ENCODE measurements around the gene ZNF556. TPM values are rescaled to one million over a fixed set of nuclear protein-coding genes. Genes with fewer than 3 reads are reported as not detected.

Gene ZNF556
- total and polyA plus RNA-seq, 10 of the 15 experiments (the other 5 are each of a cell fraction or from before 2014, with no cell fraction given) = not detected

DNA sequence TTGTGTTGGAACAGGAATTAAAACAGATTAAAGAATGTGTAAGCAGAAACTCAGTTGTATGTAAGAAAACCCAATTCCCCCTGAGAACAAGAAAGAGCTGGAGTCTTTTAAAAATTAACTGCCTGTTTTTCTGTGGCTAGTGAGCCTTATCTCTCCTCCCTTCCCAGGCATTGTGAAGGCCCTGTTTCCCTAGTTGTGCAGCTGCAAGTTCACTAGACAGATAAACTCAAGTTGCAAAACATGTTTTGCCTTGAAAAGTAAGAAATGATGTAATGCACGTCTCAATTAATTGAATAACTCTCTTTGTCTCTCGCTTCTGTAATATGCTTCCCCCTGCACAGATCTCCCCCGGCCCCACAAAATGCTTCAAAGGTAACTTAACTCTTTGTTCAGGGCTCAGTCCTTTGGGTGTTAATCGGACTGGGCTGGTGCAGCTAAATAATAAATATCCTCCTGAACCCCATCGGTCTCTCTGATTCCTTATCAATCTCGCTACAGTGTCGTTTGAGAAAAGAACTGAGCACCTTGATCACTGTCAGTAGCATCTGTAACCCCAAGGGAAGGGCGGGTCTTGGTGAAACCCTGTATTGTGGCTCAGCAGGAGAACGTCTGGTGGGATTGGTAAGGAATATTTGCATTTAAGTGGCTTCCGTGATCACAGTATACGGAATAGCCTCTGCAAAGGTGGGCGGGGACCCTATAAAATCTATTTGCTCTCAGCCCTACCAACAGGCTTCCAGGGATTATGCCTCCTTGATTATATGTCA lies 1.6 kb upstream of the ZNF556 start:
- CTCF ChIA-PET = no interaction called here
- in situ Hi-C loops (cut with MboI) (no loop called here), intact Hi-C loops (cut with micrococcal nuclease; ENCODE audit: unreplicated experiment) (no loop called here)
- H4K20me1 ChIP-seq (ENCODE audit: control insufficient read depth, insufficient read depth) = no peaks in the 10 kb centered on the region
- no peaks in the 10 kb centered on the region; the same call in 2 of the 3 replicates for H3K9me3 ChIP-seq (replicated peaks; ENCODE audit: control insufficient read depth, insufficient read depth, low read length)
- RAD21 ChIA-PET (ENCODE audit: unreplicated experiment) = no interaction called here
- no peaks in the 10 kb centered on the region for H3K36me3 ChIP-seq (ENCODE audit: control insufficient read depth in 2 of 2, insufficient read depth in 2 of 2, low read length in 1 of 2)
- no peak overlapping the region for H3K9ac ChIP-seq (ENCODE audit: control insufficient read depth, insufficient read depth, low read length)
- BruUV-seq (replicated peaks) = no TSS peak
- no peak for ATAC-seq
- no peak for FAIRE-seq
- WGBS (ENCODE audit: insufficient coverage, insufficient replicate concordance, low lambda C conversion rate, missing lambda C conversion rate) = 52% methylated on average over 12 of the region's 12 CpGs
- SMC1A ChIA-PET (ENCODE audit: uncharacterized antibody, unreplicated experiment) = interaction anchor here (0.7 kb wide), 1 partner anchor 238 kb away, joined by 3 read pairs; no protein-coding TSS in a partner anchor
- no peak for TF ChIP-seq ZNF622 (IDR thresholded peaks at IDR 0.05)
- H3K4me1 ChIP-seq (ENCODE audit: control insufficient read depth, insufficient read depth, low read length) = no peaks in the 10 kb centered on the region
- H3K79me2 ChIP-seq (ENCODE audit: control insufficient read depth, insufficient read depth, low read length) = no peaks in the 10 kb centered on the region
- H3K4me3 ChIP-seq = no peak overlapping the region
- no peak overlapping the region for H3K27ac ChIP-seq (ENCODE audit: control insufficient read depth, insufficient read depth)
- no peak overlapping the region for H2AFZ ChIP-seq (ENCODE audit: control insufficient read depth, low read depth, low read length)
- H3K4me2 ChIP-seq (ENCODE audit: control insufficient read depth, insufficient read depth) = no peak overlapping the region
- POLR2A ChIA-PET = no interaction called here
- no peaks in the 10 kb centered on the region for H3K27me3 ChIP-seq (replicated peaks in 1 of 2; ENCODE audit: control insufficient read depth in 2 of 2, insufficient read depth in 2 of 2, low read length in 1 of 2)
- DNase-seq (ENCODE audit: low read depth, low spot score) = no peak

DNA sequence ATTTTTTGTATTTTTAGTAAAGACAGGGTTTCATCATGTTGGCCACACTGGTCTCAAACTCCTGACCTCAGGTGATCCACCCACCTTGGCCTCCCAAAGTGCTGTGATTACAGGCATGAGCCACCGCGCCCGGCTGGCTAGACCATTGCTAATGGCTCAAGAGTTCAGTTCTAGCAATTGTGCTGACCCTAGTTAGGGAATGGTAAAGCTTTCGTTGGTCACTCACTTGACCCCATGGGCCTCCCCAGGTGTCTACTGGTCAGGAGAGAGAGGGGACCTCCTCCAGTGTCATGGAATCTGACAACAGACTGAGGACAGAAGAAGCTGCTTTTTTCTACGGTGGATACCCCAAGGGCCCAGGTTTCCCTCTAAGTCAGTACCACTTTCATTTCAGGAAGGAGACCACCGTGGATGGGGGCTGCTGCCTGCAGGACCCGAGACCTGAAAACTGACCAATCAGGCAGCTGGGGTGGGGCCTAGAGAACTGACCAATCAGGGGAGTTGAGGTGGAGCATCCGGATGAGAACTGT lies 575 bp upstream of the ZNF556 start:
- ATAC-seq = no peak
- H3K4me2 ChIP-seq (ENCODE audit: control insufficient read depth, insufficient read depth) = no peak overlapping the region
- no peaks in the 10 kb centered on the region for H3K27me3 ChIP-seq (replicated peaks in 1 of 2; ENCODE audit: control insufficient read depth in 2 of 2, insufficient read depth in 2 of 2, low read length in 1 of 2)
- CTCF ChIA-PET = no interaction called here
- RAD21 ChIA-PET (ENCODE audit: unreplicated experiment) = no interaction called here
- WGBS (ENCODE audit: insufficient coverage, insufficient replicate concordance, low lambda C conversion rate, missing lambda C conversion rate) = 62% methylated on average over 8 of the region's 8 CpGs
- no peak overlapping the region for H3K27ac ChIP-seq (ENCODE audit: control insufficient read depth, insufficient read depth)
- in situ Hi-C loops (cut with MboI) = no loop called here
- H3K4me1 ChIP-seq (ENCODE audit: control insufficient read depth, insufficient read depth, low read length) = no peaks in the 10 kb centered on the region
- H3K9ac ChIP-seq (ENCODE audit: control insufficient read depth, insufficient read depth, low read length) = no peak overlapping the region
- H3K79me2 ChIP-seq (ENCODE audit: control insufficient read depth, insufficient read depth, low read length) = no peaks in the 10 kb centered on the region
- no peaks in the 10 kb centered on the region; the same call in 2 of the 3 replicates for H3K9me3 ChIP-seq (replicated peaks; ENCODE audit: control insufficient read depth, insufficient read depth, low read length)
- H4K20me1 ChIP-seq (ENCODE audit: control insufficient read depth, insufficient read depth) = no peaks in the 10 kb centered on the region
- DNase-seq (ENCODE audit: low read depth, low spot score) = no peak
- SMC1A ChIA-PET (ENCODE audit: uncharacterized antibody, unreplicated experiment) = no interaction called here
- intact Hi-C loops (cut with micrococcal nuclease; ENCODE audit: unreplicated experiment) = no loop called here
- POLR2A ChIA-PET = no interaction called here
- H2AFZ ChIP-seq (ENCODE audit: control insufficient read depth, low read depth, low read length) = no peak overlapping the region
- no peak for FAIRE-seq
- H3K36me3 ChIP-seq (ENCODE audit: control insufficient read depth in 2 of 2, insufficient read depth in 2 of 2, low read length in 1 of 2) = no peaks in the 10 kb centered on the region
- H3K4me3 ChIP-seq = no peak overlapping the region
- no TSS peak for BruUV-seq (replicated peaks)
- TF ChIP-seq MEF2B (IDR thresholded peaks at IDR 0.05; ENCODE audit: partially characterized antibody, poor library complexity, severe bottlenecking) (no peak), NBN (IDR thresholded peaks at IDR 0.05) (no peak), NFYA (IDR thresholded peaks at IDR 0.05; ENCODE audit: borderline replicate concordance, low read depth, low read length) (no peak), ZBTB33 (IDR thresholded peaks at IDR 0.05) (no peak), ZNF24 (IDR thresholded peaks at IDR 0.05) (no peak), SUZ12 (IDR thresholded peaks at IDR 0.05; ENCODE audit: unreplicated experiment) (no peak)
- TF ChIP-seq, protein P1, sequence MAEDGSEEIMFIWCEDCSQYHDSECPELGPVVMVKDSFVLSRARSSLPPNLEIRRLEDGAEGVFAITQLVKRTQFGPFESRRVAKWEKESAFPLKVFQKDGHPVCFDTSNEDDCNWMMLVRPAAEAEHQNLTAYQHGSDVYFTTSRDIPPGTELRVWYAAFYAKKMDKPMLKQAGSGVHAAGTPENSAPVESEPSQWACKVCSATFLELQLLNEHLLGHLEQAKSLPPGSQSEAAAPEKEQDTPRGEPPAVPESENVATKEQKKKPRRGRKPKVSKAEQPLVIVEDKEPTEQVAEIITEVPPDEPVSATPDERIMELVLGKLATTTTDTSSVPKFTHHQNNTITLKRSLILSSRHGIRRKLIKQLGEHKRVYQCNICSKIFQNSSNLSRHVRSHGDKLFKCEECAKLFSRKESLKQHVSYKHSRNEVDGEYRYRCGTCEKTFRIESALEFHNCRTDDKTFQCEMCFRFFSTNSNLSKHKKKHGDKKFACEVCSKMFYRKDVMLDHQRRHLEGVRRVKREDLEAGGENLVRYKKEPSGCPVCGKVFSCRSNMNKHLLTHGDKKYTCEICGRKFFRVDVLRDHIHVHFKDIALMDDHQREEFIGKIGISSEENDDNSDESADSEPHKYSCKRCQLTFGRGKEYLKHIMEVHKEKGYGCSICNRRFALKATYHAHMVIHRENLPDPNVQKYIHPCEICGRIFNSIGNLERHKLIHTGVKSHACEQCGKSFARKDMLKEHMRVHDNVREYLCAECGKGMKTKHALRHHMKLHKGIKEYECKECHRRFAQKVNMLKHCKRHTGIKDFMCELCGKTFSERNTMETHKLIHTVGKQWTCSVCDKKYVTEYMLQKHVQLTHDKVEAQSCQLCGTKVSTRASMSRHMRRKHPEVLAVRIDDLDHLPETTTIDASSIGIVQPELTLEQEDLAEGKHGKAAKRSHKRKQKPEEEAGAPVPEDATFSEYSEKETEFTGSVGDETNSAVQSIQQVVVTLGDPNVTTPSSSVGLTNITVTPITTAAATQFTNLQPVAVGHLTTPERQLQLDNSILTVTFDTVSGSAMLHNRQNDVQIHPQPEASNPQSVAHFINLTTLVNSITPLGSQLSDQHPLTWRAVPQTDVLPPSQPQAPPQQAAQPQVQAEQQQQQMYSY (CRISPR knock-in tag; IDR thresholded peaks at IDR 0.05) = no peak

All from GM12878 (cell line).